Activated CD4-positive, alpha-beta T cell treated with anti-CD3 and anti-CD28 coated beads, Interleukin-2, amount 50 U/mL, for 1 hour (primary cell): Measurements from ENCODE around the gene GSC.
"Not testable (repeated sequence)": the region's sequence is repeated elsewhere in the genome, so short reads cannot be mapped to it uniquely, and the experiment has no call there.

Source experiments
- DNase-seq: peaks from one replicate; pipeline ENCODE4 v3.0.0-alpha.2; 2020

GSC gene

DNA sequence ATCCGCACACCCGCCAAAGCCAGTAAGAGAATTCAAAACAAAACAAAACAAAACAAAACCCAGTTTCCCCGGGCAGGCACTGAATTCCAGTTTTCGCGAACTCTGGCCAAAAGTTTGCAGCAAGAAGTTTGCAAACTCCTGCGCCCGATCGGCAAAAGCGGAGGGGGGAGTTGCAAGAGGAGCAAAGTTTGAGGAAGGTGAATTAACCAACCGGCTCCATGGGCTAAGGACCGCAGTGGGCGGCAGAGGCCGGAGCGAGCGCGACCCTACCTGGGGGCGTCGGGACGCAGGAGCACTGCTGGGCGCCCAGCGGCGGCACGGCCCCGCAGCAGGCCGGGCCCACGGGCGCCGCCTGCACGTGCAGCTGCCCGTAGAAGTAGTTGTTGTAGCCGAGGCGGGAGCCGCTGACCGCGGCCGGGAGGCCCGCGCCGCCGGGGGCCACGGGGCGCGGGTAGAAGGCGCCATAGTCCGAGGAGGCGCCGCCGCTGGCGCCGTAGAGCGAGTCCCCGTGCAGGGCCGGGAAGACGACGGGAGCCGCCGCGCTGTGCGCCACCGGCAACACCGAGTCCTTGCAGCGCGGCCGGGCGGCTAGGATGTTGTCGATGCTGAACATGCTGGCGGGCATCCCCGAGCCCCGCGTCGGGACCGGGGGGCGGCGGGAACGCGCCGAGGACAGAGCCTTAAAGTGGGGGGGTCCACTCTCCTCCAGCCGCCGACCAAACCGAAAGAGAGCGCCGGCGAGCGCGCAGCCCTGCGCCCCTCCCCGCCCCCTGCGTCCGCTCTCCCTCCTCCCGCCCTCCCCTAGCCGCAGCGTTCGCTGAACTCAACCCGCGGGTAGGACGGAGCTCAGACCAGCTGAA, at the start of gene GSC:
Gene GSC, minus strand, starts transcription at position 723 of the 860 bp plus-strand sequence. Its CDS starts 98 bp downstream, at position 625.
- DNase-seq: no peak

DNA sequence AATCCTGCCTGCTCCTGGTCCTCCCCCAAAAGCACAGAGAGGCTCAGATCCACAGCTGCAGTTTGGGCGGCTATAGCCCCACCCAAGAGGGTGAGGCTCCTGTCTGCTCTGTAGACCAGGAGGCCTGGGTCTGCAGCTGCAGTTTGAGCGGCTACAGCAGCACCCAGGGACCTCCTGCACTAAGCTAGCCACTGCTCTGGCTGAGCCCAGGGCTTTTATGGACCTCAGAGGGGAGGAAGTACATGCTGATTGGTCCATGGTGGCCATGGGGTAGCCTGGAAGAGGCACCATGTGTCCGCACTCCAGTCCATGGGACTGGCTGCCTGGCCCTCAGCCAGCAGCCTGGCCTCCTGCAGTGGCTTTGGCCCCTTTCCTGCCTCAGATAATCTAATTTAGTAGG, 49.6 kb upstream of the GSC start:
- no peak for DNase-seq

DNA sequence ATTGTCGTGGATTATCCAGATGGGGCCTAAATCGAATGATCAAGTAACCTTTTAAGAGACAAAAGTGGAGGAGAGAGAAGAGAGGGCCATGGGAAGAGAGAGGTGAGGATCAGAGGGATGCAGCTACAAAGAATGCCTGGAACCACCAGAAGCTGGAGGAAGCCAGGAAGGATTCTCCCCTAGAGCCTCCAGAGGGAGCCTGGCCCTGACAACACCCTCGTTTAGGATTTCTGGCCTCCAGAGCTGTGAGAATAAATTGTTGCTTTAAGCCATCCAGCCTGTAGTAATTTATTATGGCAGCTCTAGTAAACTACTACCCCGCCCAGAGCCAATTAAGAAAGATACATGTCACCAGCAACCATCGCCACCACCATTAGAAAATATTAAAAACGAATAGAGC, 46.2 kb upstream of the GSC start:
- DNase-seq: no peak

DNA sequence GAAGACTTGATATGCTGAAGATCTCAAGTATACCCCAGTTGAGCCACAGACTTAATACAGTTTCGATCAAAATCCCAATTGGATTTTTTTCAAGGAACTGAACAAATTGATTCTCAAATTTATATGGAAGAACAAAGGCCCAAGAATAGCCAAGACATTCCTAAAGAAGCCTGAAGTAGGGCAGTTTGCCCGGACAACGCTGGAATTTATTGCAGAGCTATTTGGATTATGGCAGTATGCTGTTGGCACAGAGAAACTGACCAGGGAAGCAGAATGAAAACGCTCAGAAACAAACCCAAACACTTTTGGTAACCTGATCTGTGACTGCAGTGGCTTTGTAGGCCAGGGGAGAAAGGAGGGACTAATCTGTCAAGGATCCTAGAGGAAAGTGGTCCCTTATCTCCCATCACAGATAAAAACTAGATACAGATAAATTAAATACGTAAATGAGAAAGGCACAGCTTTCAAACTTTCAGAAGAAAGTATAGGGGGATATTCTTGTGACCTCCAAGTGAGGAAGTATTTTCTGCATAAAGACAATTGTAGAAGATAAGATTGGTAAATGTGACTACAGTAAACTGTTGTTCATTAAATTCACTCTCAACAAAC, 35.9 kb upstream of the GSC start:
- no peak for DNase-seq

DNA sequence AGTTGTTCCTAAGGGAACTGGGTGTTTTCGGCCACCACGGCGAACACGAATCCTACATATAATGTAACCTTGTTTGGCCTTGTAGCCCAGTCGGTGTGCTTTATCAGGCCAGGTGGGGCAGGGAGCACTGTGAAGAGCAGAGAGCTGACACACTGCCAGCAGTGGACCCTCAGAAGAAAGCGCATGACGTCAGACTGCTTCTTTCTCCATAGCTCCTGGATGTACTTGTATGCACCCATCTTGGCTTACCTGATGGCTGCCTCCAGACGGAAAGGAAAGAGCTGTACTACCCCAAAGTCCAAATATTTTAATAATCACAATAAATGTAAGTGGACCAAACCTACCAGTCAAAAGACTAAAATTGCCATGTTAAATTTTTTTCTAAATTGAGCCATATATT, 31.3 kb upstream of the GSC start:
- DNase-seq: no peak

DNA sequence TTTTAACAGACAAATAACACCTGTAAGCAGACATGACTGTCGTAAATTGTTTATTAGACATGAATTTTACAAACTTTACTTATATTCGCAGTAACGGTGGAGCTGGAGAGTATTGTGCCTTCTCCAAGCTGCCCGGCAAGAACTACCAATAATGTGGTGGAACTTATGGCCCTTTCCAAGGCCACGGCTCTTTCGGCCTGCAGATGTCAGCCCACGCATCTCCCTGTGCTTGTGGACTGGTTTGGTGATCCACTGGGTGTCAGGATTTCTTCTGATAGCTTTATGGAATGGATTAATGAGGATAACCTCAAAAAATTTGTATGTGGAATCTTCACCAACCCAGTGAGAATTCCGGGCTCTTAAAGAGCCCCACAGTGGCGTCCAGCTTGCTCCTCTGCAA, 30.9 kb upstream of the GSC start:
- DNase-seq: not testable (repeated sequence)

DNA sequence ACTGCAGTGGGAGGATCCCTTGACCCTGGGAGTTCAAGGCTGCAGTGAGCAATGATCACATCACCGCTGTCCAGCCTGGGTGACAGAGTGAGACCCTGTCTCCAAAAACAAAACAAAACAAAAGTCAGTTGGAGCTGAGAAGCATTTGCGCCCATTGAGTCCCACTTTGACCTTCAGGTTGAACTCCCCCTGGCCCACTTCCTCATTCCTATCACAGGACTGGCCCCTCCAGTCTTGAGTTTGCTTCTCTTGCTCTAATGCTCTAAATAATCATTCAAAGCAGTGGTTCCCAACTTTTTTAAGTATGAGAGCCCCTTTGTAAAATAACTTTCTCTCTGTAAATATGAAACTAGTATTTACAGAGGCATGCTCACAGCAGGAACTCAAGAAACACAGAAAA, 28.0 kb upstream of the GSC start:
- DNase-seq: no peak

DNA sequence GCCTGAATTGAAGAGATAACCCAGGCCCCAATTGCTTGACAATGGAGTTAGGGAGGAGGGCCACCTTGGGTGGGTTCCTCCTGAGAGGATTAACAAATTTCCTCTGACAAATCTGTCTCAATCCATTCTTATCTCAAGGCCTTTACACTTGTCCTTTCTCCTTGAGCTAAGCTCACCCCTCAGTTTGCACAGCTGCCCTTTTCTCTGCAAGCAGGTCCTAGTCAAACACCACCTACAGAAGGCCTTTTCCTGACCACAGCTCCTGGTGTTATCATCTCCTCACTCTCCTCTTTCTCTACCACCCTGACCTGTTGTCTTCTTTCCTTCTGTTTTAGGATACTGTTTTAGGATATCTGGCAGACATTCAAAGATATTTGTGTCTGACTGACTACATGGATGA, 26.4 kb upstream of the GSC start:
- DNase-seq: no peak

DNA sequence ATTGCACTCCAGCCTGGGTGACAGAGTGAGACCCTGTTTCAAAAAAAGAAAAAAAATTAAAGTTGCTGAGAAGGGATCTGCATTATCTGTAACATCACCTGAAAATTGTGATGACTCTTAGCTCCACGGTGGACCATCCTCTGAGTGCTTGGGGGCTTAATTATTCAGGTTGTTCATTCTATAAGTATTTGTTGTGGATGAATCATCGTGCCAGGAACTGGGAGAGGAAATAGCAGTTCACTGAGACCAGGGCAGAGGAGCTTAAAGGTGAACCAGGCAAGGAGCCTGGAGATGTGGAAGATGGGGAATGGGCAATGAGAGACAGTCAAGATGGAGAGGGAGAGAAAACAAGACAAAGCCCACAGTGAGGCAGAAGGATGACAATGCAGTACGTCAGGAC, 25.5 kb upstream of the GSC start:
- no peak for DNase-seq

DNA sequence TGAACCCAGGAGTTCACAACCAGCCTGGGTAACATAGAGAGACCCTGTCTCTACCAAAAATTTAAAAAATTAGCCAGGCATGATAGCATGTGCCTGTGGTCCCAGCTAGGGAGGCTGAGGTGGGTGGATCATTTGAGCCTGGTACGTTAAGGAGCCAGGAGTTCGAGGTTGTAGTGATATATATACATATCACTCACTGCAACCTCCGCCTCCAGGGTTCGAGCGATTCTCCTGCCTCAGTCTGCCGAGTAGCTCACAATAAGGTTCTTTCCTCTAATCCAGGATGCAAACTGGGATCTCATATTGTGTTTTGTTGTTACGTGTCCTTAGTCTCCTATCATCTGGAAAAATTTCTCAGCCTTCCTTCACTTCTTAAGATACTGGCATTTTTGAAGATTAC, 24.0 kb upstream of the GSC start:
- no peak for DNase-seq

DNA sequence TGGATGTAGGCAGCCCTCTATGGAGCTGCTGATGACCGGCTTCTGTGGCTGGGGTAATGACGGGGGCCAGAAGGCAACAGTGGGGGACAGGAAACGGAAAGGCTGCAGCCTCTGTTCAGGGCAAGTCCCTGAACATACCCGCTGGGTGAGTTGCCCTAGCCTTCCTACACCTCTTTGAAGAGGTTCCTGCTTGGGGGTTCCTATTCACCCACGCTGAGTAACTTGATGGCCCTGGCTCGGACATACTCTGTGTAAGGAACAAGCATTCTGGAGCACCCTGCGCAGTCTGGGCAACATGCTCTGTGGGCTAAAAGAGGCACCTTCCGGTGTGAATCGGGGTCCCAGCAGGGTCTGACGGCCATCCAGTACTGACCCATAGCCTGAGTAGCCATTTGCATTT, 17.7 kb upstream of the GSC start:
- no peak for DNase-seq

DNA sequence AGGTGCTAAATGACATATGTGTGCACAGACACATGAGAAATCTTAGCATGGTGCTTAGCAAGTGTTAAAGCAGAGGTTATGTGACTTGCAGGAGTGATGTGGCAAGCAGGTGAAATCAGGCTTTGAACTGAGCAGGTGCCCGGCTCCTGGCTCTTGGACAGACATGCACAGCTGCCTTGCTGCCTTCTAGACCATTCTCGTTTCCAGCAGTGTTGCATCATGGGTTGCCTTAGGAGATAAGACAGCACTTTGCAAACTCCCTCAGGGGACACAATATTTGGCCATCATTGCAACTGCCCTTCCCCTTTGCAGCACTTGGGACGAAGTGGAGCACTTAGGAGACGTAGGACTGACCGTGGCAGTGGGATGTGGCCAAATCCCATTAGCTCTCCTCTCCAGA, 17.2 kb upstream of the GSC start:
- DNase-seq: no peak

DNA sequence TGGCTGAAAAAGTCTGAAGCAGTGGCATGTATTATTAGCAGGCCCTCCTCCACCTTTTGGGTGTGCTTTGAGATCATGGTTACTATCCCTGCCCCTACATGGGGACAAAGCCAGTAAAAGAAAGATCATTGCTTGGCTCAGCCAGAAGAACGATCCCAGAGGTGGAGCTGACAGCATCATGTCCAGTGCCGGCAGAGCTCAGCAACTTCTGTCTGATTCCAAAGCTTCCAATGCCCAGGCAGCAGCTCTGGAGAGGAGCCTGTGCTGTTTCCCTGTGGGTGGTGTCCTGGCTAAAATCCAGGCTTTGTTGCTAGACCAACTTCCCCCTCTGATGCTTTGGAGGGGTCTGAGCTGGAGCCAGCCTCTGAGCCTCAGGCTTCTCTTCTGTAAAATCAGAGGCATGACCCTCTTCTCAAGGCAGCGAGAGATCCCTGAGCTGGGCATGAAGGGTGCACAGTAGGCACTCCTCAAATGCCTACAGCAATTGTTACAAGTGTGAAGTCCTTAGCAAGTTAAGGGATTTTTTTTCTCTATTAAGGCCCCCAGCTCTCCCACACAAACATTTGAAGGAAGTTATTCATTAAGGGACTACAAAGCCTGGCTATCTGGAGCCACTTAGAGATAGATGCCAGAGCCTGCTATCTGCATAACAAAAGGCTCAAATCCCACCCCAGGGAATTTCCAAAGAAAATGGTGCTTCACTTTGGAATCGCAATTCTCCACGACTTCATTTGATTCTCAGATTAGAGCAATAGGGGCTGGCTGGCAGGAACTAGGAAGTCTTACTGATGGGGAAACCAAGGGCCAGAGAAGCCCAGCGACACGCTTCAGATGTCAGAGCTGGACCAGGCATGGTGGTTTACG, 10.9 kb upstream of the GSC start:
- DNase-seq: no peak

DNA sequence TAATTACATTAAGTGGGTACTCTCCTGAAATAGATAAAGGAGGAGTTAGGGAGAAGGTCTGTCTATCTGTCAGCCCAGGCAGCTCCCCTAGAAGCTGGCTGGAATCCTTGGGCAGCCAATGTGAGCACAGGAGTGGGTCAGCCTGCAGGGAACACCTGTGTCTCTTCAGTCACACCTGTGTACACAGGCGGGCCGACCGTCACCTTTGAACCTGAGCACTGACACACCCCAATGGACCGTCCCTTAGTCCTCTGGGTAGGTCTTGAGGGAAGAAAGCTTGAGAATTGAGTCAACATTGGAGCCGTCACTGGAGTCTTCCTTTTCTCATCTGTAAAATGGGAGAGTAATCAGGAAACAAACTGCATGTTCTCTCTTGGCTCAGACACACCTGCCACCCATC, 9.8 kb upstream of the GSC start:
- DNase-seq: no peak

DNA sequence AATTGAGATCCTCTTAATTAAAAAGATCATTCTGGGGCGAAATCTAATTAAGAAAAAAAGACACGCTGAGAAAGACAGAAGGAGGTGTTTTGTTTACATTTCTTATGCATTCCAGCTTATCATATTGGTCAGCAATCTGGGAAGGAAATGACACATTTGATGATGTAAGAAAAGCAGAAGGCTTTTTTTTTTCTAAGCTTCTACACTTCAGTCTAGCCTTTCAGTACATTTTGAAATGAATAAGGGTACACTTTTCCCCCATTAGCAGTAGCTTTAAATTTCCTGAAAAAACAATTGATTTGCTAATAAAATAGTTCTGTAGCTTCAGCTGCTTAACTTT, 5.9 kb upstream of the GSC start:
- no peak for DNase-seq

DNA sequence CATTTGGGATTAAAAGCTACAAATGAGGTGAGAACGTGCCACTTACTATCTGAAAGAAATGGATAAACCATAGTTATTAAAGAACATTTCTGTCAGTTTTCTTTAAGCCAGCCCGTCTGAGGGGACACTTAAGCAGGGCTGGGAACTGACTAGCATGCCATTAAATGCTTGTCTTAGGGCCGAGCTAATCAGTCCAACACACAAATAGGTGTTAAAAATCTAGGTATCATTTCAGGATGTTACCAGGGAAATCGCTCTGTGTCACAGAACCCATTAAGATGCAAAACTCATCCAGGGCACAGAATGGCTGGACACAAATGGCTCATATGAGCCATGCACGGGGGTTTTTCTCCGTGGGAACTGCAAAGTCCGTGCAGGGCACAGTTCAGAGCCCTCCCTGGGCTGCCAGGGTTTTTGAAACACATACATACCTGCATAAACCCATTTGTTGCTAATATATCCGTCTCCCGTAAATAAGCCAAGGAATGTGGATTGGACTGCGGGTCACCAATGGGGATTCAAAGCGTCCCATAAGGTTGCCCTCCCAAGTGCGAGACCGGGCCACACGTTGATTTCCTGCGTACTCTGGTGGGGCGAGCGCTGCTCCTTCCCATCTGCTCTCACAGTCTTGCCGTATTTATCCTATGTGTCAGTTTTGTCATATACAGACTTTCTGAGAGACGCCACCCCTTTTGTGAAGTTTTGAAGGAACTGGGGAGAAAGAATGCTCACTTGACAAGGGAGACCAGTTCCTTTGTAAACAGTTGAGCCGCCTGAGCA, 5.4 kb upstream of the GSC start:
- DNase-seq: no peak

DNA sequence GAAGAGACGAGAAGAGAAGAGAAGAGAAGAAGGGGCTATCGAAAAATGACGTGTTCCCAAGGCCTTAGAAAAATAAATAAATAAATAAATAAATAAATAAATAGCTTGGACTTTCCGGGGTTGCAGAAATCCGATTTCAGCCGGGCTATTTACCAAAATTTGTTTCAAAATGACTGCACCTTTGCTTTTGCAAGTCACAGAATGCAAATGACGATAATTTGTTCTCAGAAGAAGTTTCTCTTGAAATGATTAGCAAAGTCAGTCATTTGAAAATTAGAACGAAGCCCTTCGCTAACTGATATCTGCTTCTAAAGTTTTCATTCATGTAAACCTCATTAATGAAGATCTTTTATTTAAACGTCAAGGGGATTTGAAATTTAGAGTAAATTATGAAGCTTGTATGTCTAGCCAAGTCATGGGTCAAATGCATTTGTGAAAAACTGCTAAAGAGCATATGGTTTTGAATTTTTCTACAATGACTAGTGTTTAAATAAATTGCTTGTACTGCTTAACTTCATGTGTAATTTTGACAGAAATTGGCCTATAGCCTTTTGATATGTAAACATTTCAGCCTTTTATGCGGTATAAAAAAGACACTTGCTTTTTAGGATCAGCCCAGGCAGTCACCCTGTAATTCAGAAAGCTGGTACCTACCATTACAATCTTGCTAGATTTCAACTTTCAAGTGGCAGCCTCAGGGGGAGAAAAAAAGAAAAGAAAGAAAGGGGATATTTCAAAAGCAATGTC, 4.6 kb upstream of the GSC start:
- no peak for DNase-seq

DNA sequence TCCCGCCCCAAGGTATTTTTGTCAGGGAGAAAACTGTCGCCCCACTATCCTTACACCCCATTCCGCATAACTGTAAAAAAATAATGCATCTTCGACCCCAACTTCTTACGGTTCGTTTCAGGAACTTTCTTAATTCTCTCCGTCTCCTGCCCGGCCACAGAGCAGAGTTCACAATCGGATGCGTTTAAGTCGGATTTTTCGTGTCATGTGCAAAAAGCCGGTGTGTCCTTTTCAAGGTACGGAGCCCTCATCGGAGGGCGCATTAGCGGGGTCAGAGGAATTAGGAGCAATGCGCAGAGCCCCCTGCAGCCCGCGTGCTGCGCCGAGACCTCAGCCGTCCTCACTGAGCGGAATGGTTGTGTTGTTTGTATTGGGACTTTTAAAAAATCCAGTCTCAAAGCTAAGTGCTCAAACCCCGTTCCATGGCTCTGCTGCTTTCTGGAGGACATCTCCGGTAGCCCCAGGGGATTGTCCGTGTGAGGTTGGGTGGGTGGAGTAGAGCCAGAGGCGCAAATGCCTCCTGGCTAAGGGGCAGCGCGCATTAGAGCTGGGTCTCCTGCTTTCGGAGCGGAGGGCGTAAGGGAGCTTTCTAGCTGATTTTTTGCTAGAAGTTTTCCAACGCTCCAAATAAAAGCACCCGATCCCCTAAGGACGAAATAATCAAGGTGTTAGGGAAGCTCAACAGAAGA, 3.9 kb upstream of the GSC start:
- no peak for DNase-seq

DNA sequence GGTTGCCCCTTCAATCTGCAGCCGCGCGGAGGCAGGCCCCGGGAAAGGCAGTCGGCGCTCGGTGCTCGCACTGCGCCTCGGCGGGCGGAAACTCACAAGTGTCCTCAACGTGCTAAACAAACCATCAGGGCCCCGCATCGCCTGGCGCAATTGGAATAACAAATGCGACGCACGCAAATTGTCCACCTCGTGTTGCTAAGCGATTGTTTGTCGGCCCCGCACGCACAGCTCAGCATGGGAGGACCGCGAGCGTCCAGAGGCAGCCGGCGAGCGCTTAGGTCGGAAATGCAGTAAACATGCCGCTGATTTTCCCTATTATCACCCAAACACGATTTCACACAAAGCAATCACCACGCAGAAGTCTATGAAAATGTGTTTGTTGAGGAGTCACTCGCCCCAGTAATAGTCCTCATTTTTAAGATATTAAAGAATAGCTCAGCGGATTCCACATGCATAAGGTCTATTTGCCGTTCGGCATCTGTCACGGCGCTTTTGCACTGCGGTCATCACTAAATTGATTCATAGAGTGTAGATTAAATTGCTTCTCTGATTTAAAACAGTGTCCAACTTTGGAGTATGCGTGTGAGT, 3.2 kb upstream of the GSC start:
- DNase-seq: no peak

DNA sequence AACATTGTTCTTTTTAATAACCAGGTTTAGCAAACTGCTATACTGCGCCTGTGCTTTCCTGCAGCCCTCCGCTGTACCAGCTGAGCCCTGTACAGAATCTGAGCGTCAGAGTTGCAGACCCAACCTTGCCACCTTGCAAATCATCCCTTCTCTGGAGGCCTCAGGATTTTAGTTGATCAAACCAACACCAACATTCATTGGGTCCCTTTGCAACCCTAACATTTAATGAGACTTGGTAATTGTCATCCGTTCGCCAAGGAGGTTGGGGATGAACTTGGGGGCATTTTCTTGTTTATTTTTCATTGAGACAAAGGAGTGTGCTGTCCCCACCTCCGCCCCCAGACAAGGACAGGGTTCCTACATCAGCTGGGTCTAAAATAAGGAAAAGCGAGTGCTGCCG, 2.6 kb upstream of the GSC start:
- no peak for DNase-seq

DNA sequence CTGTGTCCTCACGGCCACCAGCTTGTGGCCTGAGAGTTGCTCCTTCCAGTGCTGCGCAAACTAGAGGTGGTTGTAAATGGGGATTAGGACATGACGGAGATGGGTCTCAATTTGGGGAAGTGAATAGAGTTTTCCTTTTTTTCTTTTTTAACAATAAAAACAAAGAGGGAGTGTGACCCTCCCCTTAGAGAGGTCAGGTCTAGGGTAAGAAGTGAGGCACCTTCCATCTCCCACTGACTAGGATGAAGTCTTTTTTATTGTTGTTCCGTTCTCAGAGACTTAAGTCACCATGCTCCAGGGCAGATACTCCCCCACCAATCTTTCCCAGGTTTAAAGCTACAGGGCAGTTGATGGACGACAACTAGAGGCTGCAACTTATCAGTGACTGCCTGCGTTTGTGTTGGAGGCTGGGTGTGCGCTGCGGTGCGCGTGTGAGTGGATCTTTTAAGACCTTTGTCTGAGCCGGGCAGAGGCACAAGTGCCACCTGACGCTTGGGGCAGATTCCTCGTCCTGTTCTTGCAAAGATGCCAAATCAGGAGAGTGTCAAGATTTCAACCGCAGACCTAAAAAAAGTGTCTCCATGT, 2.1 kb upstream of the GSC start:
- DNase-seq: no peak
